ENCODE data around the gene GFAP. TPM values are rescaled to one million over a fixed set of nuclear protein-coding genes. Genes with fewer than 3 reads are reported as not detected.

GFAP gene
- total RNA-seq, 1 experiment from 2014 or later = 1.2 TPM

DNA sequence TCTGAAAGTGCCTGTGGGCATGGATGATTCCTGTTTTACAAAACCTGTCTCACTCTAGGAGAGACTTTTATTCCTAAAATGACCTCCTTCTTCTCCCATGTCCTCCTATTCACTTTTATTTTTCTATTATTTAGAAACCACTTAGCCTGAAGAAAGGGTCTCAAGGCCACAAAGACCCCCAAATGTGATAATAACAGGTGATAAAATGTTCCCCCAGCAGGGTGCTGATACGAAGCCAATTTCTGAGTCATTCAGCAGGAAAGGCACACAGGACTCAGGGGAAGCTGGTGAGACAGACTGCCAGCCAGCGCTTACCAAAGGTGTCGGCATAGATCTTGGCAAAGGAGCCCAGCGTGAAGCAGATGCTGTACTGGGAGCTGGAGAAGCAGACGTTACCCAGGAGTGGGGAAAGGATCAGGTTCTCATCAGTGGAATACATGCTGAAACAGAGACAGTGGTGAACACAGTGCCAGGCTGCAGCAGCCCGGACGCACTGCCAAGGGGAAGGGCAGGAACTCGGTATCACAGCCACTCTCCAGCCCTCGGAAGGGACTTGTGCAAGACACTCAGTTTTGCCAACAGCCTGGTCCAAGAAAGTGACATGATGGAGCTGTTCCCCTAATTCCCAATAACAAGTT is 43.0 kb downstream of the GFAP start:
- H3K79me2 ChIP-seq (ENCODE audit: insufficient read depth, low read length) = no peaks in the 10 kb centered on the region
- Mint-ChIP-seq H3K9me3 (no peaks in the 10 kb centered on the region), H3K36me3 (ENCODE audit: insufficient read depth in 1 of 3, low read depth in 3 of 3) (peaks cover 33 to 85% (median 66%) of the 10 kb centered on the region in 3 experiments), H3K4me3 (no peak overlapping the region), H3K27ac (no peak overlapping the region), H3K4me1 (no peaks in the 10 kb centered on the region), H3K27me3 (ENCODE audit: low read depth) (no peaks in the 10 kb centered on the region)
- H4K20me1 ChIP-seq (ENCODE audit: control insufficient read depth, insufficient read depth, insufficient read length) = no peaks in the 10 kb centered on the region
- H2BK20ac ChIP-seq (ENCODE audit: low read depth, low read length, poor library complexity, severe bottlenecking) = no peak overlapping the region
- H3K9me3 ChIP-seq (ENCODE audit: control insufficient read depth, low read depth, low read length) = no peaks in the 10 kb centered on the region
- H2BK12ac ChIP-seq (ENCODE audit: insufficient read length, low read depth, low read length) = no peak overlapping the region
- no peaks in the 10 kb centered on the region for H3K4me1 ChIP-seq (ENCODE audit: insufficient read depth, low read length)
- no peak overlapping the region for H3K4ac ChIP-seq (ENCODE audit: low read depth, low read length)
- no peak overlapping the region for H4K91ac ChIP-seq (ENCODE audit: insufficient read length, low read depth, low read length)
- no peak overlapping the region for H4K5ac ChIP-seq (ENCODE audit: insufficient read length, low read depth, low read length)
- no peak overlapping the region for H2BK5ac ChIP-seq (ENCODE audit: insufficient read length, low read length)
- H2AK5ac ChIP-seq (ENCODE audit: insufficient read length, low read length) = no peak overlapping the region
- H3K79me1 ChIP-seq (ENCODE audit: insufficient read depth, low read depth, low read length, poor library complexity, severe bottlenecking) = no peaks in the 10 kb centered on the region
- no peak overlapping the region for H3K27ac ChIP-seq (ENCODE audit: insufficient read length, low read depth, low read length)
- H3K9ac ChIP-seq (ENCODE audit: extremely low read depth, insufficient read length, low read length) = no peak overlapping the region
- no peak overlapping the region for H3K56ac ChIP-seq (ENCODE audit: insufficient read length, low read depth, low read length)
- WGBS (ENCODE audit: extremely low coverage, insufficient read length, low lambda C conversion rate) = no CpG with 5 or more reads among the region's 9 CpGs
- no peak overlapping the region for H2AFZ ChIP-seq (ENCODE audit: low read length)
- H4K8ac ChIP-seq (replicated peaks; ENCODE audit: insufficient read length, low read depth, low read length) = no peak overlapping the region
- H3K23ac ChIP-seq (ENCODE audit: insufficient read length, low read depth, low read length) = no peak overlapping the region
- no peak overlapping the region for H3K18ac ChIP-seq (ENCODE audit: insufficient read length, low read depth, low read length)
- H2BK120ac ChIP-seq (ENCODE audit: low read depth, low read length, poor library complexity, severe bottlenecking) = no peak overlapping the region
- no peak overlapping the region for H3T11ph ChIP-seq (ENCODE audit: low read length)
- no peaks in the 10 kb centered on the region for H3K27me3 ChIP-seq (ENCODE audit: insufficient read depth, low read length)
- no peak overlapping the region for H2BK15ac ChIP-seq (ENCODE audit: low read depth, low read length)
- DNase-seq = no peak
- TF ChIP-seq, protein P1, sequence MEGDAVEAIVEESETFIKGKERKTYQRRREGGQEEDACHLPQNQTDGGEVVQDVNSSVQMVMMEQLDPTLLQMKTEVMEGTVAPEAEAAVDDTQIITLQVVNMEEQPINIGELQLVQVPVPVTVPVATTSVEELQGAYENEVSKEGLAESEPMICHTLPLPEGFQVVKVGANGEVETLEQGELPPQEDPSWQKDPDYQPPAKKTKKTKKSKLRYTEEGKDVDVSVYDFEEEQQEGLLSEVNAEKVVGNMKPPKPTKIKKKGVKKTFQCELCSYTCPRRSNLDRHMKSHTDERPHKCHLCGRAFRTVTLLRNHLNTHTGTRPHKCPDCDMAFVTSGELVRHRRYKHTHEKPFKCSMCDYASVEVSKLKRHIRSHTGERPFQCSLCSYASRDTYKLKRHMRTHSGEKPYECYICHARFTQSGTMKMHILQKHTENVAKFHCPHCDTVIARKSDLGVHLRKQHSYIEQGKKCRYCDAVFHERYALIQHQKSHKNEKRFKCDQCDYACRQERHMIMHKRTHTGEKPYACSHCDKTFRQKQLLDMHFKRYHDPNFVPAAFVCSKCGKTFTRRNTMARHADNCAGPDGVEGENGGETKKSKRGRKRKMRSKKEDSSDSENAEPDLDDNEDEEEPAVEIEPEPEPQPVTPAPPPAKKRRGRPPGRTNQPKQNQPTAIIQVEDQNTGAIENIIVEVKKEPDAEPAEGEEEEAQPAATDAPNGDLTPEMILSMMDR (conservative IDR thresholded peaks at IDR 0.05) = no peak
- no peak overlapping the region for H3K4me2 ChIP-seq (ENCODE audit: insufficient read depth, insufficient read length, low read length)
- no peak overlapping the region for H3K14ac ChIP-seq (ENCODE audit: insufficient read depth, low read length)
- H3K23me2 ChIP-seq (ENCODE audit: insufficient read length, low read depth, low read length, poor library complexity, severe bottlenecking) = no peaks in the 10 kb centered on the region
